ENCODE measurements around the gene LEF1. TPM values are rescaled to one million over a fixed set of nuclear protein-coding genes. Genes with fewer than 3 reads are reported as not detected.

The LEF1 gene
- total and polyA plus RNA-seq, 4 donors, result 0.15 to 19.1 (median 3.1) TPM

- no peak for ATAC-seq (ENCODE audit: low FRiP score)
- intact Hi-C loops (cut with DNase I), result no loop called here
- H3K4me1 ChIP-seq (ENCODE audit: control insufficient read depth in 1 of 2, insufficient read depth in 2 of 2, low read length in 2 of 2), result peaks cover 9 to 12% of the 10 kb centered on the region in 2 donors
Measured at GRCh38 chr4:108006361-108006760, 162.4 kb downstream of the LEF1 start.

DNA sequence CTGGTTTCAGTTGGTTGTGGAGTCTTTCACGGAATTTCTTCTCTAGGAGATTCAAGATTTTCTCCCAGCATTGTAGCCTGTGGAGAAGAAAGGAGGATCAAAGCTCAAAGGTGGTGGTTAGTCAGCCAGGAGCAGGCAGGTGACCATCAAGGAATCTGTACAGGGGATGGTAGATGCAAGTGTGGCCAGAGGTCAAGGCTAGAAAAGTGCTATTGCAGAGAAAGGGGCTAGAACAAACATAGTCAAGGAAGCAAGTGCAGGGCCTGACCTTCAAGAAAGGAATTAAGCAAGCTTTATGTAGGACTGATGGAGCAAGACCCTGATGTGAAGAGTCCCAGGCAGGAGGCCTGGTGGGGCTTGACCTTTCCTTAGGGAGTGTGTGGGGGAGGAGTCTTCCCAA, 162.9 kb downstream of the LEF1 start:
- H3K9me3 ChIP-seq (ENCODE audit: control insufficient read depth, low read length), result no peaks in the 10 kb centered on the region
- H3K4me1 ChIP-seq (ENCODE audit: control insufficient read depth in 1 of 2, insufficient read depth in 2 of 2, low read length in 2 of 2), result peaks cover 9 to 12% of the 10 kb centered on the region in 2 donors
- no peak for DNase-seq
- no peak for ATAC-seq (ENCODE audit: low FRiP score)
- intact Hi-C loops (cut with DNase I), result no loop called here
- H3K4me3 ChIP-seq (ENCODE audit: low read length in 2 of 2), result no peak overlapping the region
- H3K27me3 ChIP-seq (ENCODE audit: control insufficient read depth in 1 of 2, insufficient read depth in 2 of 2, low read length in 1 of 2), result no peaks in the 10 kb centered on the region
- 93 to 96% methylated on average over 1 of the region's 1 CpG for WGBS, 2 donors
- no peaks in the 10 kb centered on the region for H3K36me3 ChIP-seq (ENCODE audit: control insufficient read depth in 1 of 2, insufficient read depth in 2 of 2, low read length in 1 of 2)
- peak overlapping the region in 1 of 2 donors; percentile 17 for H3K27ac ChIP-seq (ENCODE audit: low read depth in 1 of 2, low read length in 2 of 2)

More at GRCh38 chr4:108006361-108006760, 162.4 kb downstream of the LEF1 start:
- H3K9me3 ChIP-seq (ENCODE audit: control insufficient read depth, low read length), result no peaks in the 10 kb centered on the region
- no peak for DNase-seq
- H3K4me3 ChIP-seq (ENCODE audit: low read length in 2 of 2), result no peak overlapping the region
- H3K27me3 ChIP-seq (ENCODE audit: control insufficient read depth in 1 of 2, insufficient read depth in 2 of 2, low read length in 1 of 2), result no peaks in the 10 kb centered on the region
- no peak overlapping the region for H3K27ac ChIP-seq (ENCODE audit: low read depth in 1 of 2, low read length in 2 of 2)
- no peaks in the 10 kb centered on the region for H3K36me3 ChIP-seq (ENCODE audit: control insufficient read depth in 1 of 2, insufficient read depth in 2 of 2, low read length in 1 of 2)

- Histone ChIP-seq H3K9me3 (ENCODE audit: control insufficient read depth, low read length) (no peaks in the 10 kb centered on the region), H3K36me3 (ENCODE audit: control insufficient read depth in 1 of 2, insufficient read depth in 2 of 2, low read length in 1 of 2) (no peaks in the 10 kb centered on the region), H3K27ac (ENCODE audit: low read depth in 1 of 2, low read length in 2 of 2) (no peak overlapping the region), H3K4me3 (ENCODE audit: low read length in 2 of 2) (no peak overlapping the region), H3K4me1 (ENCODE audit: control insufficient read depth in 1 of 2, insufficient read depth in 2 of 2, low read length in 2 of 2) (peaks cover 9 to 21% of the 10 kb centered on the region in 2 donors), H3K27me3 (ENCODE audit: control insufficient read depth in 1 of 2, insufficient read depth in 2 of 2, low read length in 1 of 2) (no peaks in the 10 kb centered on the region)
- WGBS, 2 donors, result 93 to 94% methylated on average over 2 of the region's 2 CpGs
- intact Hi-C loops (cut with DNase I), result no loop called here
- no peak for DNase-seq
- ATAC-seq (ENCODE audit: low FRiP score), result no peak
Measured at GRCh38 chr4:108004646-108005045, 164.1 kb downstream of the LEF1 start.

- Histone ChIP-seq H3K4me1 (ENCODE audit: control insufficient read depth in 1 of 2, insufficient read depth in 2 of 2, low read length in 2 of 2) (peaks cover 9 to 20% of the 10 kb centered on the region in 2 donors), H3K36me3 (ENCODE audit: control insufficient read depth in 1 of 2, insufficient read depth in 2 of 2, low read length in 1 of 2) (no peaks in the 10 kb centered on the region), H3K4me3 (ENCODE audit: low read length in 2 of 2) (no peak overlapping the region), H3K27me3 (ENCODE audit: control insufficient read depth in 1 of 2, insufficient read depth in 2 of 2, low read length in 1 of 2) (no peaks in the 10 kb centered on the region), H3K9me3 (ENCODE audit: control insufficient read depth, low read length) (no peaks in the 10 kb centered on the region), H3K27ac (ENCODE audit: low read depth in 1 of 2, low read length in 2 of 2) (no peak overlapping the region)
- DNase-seq, result no peak
- intact Hi-C loops (cut with DNase I), result no loop called here
- ATAC-seq (ENCODE audit: low FRiP score), result no peak
- 76 to 78% methylated on average over 4 of the region's 4 CpGs for WGBS, 2 donors
Measured at GRCh38 chr4:108003982-108004515, 164.7 kb downstream of the LEF1 start.

DNA sequence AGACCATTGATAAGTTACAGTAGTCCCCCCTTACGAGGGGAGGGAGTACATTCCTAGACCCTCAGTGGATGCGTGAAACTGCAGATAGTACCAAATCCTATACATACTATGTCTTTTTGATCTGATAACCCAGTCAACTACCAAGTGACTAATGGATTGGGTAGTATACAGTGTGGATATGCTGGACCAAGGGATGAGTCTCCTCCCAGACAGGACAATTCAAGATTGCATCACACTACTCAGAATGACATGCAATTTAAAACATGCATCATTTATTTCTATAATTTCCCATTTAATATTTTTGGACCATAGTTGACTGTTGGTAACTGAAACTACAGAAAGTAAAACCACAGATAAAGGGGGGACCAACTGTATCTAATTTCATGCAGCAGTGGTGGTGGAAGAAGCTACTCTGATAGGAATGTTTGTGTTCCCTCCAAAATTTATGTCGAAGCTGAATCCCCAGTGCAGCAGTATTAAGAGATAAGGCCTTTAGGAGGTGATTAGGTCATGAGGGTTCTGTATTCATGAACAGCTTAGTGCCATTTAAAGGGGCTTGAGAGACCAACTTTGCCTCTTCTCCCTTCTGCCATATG, 167.1 kb downstream of the LEF1 start:
- DNase-seq (no peak), ATAC-seq (ENCODE audit: low FRiP score) (no peak)
- Histone ChIP-seq H3K27me3 (ENCODE audit: control insufficient read depth in 1 of 2, insufficient read depth in 2 of 2, low read length in 1 of 2) (no peaks in the 10 kb centered on the region), H3K4me3 (ENCODE audit: low read length in 2 of 2) (no peak overlapping the region), H3K36me3 (ENCODE audit: control insufficient read depth in 1 of 2, insufficient read depth in 2 of 2, low read length in 1 of 2) (no peaks in the 10 kb centered on the region), H3K27ac (ENCODE audit: low read depth in 1 of 2, low read length in 2 of 2) (peak overlapping the region in 1 of 2 donors; percentile 51), H3K9me3 (ENCODE audit: control insufficient read depth, low read length) (no peaks in the 10 kb centered on the region), H3K4me1 (ENCODE audit: control insufficient read depth in 1 of 2, insufficient read depth in 2 of 2, low read length in 2 of 2) (peaks cover 10 to 16% of the 10 kb centered on the region in 2 donors)
- intact Hi-C loops (cut with DNase I), result no loop called here
- 82 to 91% methylated on average over 3 of the region's 3 CpGs for WGBS, 2 donors

DNA sequence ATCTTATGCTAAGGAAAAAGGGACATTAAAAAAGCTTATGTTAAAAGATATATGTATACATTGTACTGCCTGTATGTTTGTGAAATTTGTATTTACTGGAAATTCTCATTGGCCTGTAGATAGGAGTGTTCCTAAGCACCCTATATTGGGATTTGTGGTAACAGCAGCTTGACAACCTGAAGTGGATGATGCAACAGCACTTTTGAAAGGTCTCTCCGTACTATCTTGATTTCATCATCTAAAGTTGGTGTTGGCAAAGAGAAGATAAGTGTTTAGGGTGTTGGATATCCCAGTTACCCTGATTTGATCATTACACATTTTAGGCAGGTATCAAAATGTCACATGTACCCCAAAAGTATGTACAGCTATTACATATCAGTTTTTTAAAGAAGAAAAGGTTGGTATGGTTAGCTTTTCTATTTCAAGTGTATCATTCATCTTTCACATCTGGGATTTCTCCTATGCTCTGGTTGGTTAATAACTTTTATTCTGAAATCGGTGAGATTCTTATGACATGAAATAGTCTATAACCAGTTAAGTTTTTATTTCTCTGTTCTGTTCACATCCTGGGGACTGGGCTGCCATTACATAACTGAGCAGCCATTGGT, 168.7 kb downstream of the LEF1 start:
- peak overlapping the region; percentile 48 to 50 for H3K27ac ChIP-seq (ENCODE audit: low read depth in 1 of 2, low read length in 2 of 2)

DNA sequence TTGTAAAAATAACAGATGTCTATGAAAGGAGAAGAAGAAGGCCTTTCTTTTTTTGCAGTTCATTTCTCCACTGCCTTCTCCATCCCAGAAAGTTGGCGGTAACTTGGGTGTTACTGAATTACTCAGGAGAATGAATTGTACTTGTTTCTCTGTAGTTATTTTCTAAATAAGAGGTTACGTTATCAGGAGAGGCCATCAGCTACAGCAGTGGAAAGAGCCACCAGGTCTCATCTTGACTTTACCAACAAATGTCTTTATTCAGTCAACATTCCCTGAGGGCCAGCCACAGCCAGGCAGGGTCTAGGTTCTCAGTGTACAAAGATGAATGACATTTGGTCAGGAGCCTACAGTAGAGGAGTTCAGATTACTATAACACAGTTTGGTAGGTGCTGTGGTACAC, 170.9 kb downstream of the LEF1 start:
- 32 to 36% methylated on average over 2 of the region's 2 CpGs for whole genome bisulfite sequencing, 2 donors
- intact Hi-C loops (cut with DNase I), result loop anchor here in 1 of 2 donors (10.0 kb wide), 1 partner anchor 273 kb away; the partner anchor contains the start of gene PAPSS1
- no peak for ATAC-seq (ENCODE audit: low FRiP score)
- H3K27me3 ChIP-seq (ENCODE audit: control insufficient read depth in 1 of 2, insufficient read depth in 2 of 2, low read length in 1 of 2), result no peaks in the 10 kb centered on the region
- peaks cover 6 to 18% of the 10 kb centered on the region in 2 donors for H3K4me1 ChIP-seq (ENCODE audit: control insufficient read depth in 1 of 2, insufficient read depth in 2 of 2, low read length in 2 of 2)
- peak overlapping the region; percentile 76 to 94 for H3K27ac ChIP-seq (ENCODE audit: low read depth in 1 of 2, low read length in 2 of 2)
- no peaks in the 10 kb centered on the region for H3K36me3 ChIP-seq (ENCODE audit: control insufficient read depth in 1 of 2, insufficient read depth in 2 of 2, low read length in 1 of 2)
- H3K9me3 ChIP-seq (ENCODE audit: control insufficient read depth, low read length), result no peaks in the 10 kb centered on the region
- no peak for DNase-seq
- no peak overlapping the region for H3K4me3 ChIP-seq (ENCODE audit: low read length in 2 of 2)

More for the DNA sequence above, 168.7 kb downstream of the LEF1 start:
- Histone ChIP-seq H3K27me3 (ENCODE audit: control insufficient read depth in 1 of 2, insufficient read depth in 2 of 2, low read length in 1 of 2) (no peaks in the 10 kb centered on the region), H3K36me3 (ENCODE audit: control insufficient read depth in 1 of 2, insufficient read depth in 2 of 2, low read length in 1 of 2) (no peaks in the 10 kb centered on the region), H3K4me3 (ENCODE audit: low read length in 2 of 2) (no peak overlapping the region), H3K9me3 (ENCODE audit: control insufficient read depth, low read length) (no peaks in the 10 kb centered on the region), H3K4me1 (ENCODE audit: control insufficient read depth in 1 of 2, insufficient read depth in 2 of 2, low read length in 2 of 2) (peaks cover 7 to 16% of the 10 kb centered on the region in 2 donors)
- intact Hi-C loops (cut with DNase I), result loop anchor here in 1 of 2 donors (10.0 kb wide), 1 partner anchor 275 kb away; the partner anchor contains the start of gene PAPSS1
- 86 to 92% methylated on average over 2 of the region's 2 CpGs for WGBS, 2 donors
- ATAC-seq (ENCODE audit: low FRiP score), result no peak
- DNase-seq, result no peak
